Muscle layer of colon (tissue), 2 donors: ENCODE measurements around the gene CZIB.

ENCODE experiments used
- H3K27ac ChIP-seq: one replicate; pipeline ENCODE4 v1.7.0; 2013; ENCODE audit warnings: low read depth, mild to moderate bottlenecking, low read length, moderate library complexity
- H3K27me3 ChIP-seq, 2 donors: one replicate each; pipeline ENCODE4 v1.7.0; 2013; ENCODE audit warnings: low read length in 2 of 2, mild to moderate bottlenecking in 2 of 2; ENCODE audit not compliant: insufficient read depth in 2 of 2, control insufficient read depth in 1 of 2
- H3K36me3 ChIP-seq: one replicate; pipeline ENCODE4 v1.7.0; 2013; ENCODE audit warnings: mild to moderate bottlenecking, low read length; ENCODE audit not compliant: insufficient read depth
- H3K4me1 ChIP-seq: one replicate; pipeline ENCODE4 v1.7.0; 2013; ENCODE audit warnings: mild to moderate bottlenecking, low read length; ENCODE audit not compliant: insufficient read depth
- H3K4me3 ChIP-seq, 2 donors: one replicate each; pipeline ENCODE4 v1.7.0; 2013; ENCODE audit warnings: low read length in 2 of 2, low read depth in 1 of 2, mild to moderate bottlenecking in 1 of 2, moderate library complexity in 1 of 2
- H3K9ac ChIP-seq: one replicate; pipeline ENCODE4 v1.7.0; 2013; ENCODE audit warnings: low read length
- H3K9me3 ChIP-seq: one replicate; pipeline ENCODE4 v1.7.0; 2013; ENCODE audit warnings: mild to moderate bottlenecking, low read length
- donor health status: abdominal sarcoma.
- donor health status: Adenocarcinoma of cecum.

CZIB gene

GRCh38 chr1:53183095-53183990 is 37.1 kb downstream of the CZIB start:
- H3K4me1 ChIP-seq: peaks cover 10% of the 10 kb centered on the region
- H3K4me3 ChIP-seq: no peak overlapping the region
- H3K9me3 ChIP-seq: no peaks in the 10 kb centered on the region
- no peak overlapping the region for H3K27ac ChIP-seq
- H3K27me3 ChIP-seq: no peaks in the 10 kb centered on the region
- no peaks in the 10 kb centered on the region for H3K36me3 ChIP-seq
- no peak overlapping the region for H3K9ac ChIP-seq

- H3K9ac ChIP-seq: no peak overlapping the region
Observed at GRCh38 chr1:53182716-53183094, 37.7 kb downstream of the CZIB start.

GRCh38 chr1:53182111-53182593 is 38.3 kb downstream of the CZIB start:
- no peak overlapping the region for H3K27ac ChIP-seq
- H3K4me1 ChIP-seq: peaks cover 15% of the 10 kb centered on the region
- no peak overlapping the region for H3K9ac ChIP-seq
- H3K27me3 ChIP-seq: no peaks in the 10 kb centered on the region
- H3K9me3 ChIP-seq: no peaks in the 10 kb centered on the region
- H3K4me3 ChIP-seq: no peak overlapping the region
- no peaks in the 10 kb centered on the region for H3K36me3 ChIP-seq

More at GRCh38 chr1:53182716-53183094, 37.7 kb downstream of the CZIB start:
- Histone ChIP-seq H3K27me3 (no peaks in the 10 kb centered on the region), H3K36me3 (no peaks in the 10 kb centered on the region), H3K4me1 (peaks cover 10% of the 10 kb centered on the region), H3K4me3 (no peak overlapping the region), H3K27ac (no peak overlapping the region), H3K9me3 (no peaks in the 10 kb centered on the region)

GRCh38 chr1:53180951-53181350 is 39.5 kb downstream of the CZIB start:
- H3K9ac ChIP-seq: no peak overlapping the region
- no peaks in the 10 kb centered on the region for H3K36me3 ChIP-seq
- H3K27me3 ChIP-seq: no peaks in the 10 kb centered on the region
- peaks cover 27% of the 10 kb centered on the region for H3K4me1 ChIP-seq
- H3K27ac ChIP-seq: no peak overlapping the region
- H3K9me3 ChIP-seq: no peaks in the 10 kb centered on the region
- no peak overlapping the region for H3K4me3 ChIP-seq

GRCh38 chr1:53180226-53180625 is 40.2 kb downstream of the CZIB start:
- Histone ChIP-seq H3K27me3 (no peaks in the 10 kb centered on the region), H3K4me3 (no peak overlapping the region), H3K9ac (no peak overlapping the region), H3K9me3 (no peaks in the 10 kb centered on the region), H3K27ac (no peak overlapping the region), H3K36me3 (no peaks in the 10 kb centered on the region), H3K4me1 (peaks cover 34% of the 10 kb centered on the region)

- no peaks in the 10 kb centered on the region for H3K36me3 ChIP-seq
- H3K9me3 ChIP-seq: no peaks in the 10 kb centered on the region
- H3K27me3 ChIP-seq: no peaks in the 10 kb centered on the region
- H3K4me3 ChIP-seq: no peak overlapping the region
- H3K9ac ChIP-seq: no peak overlapping the region
- peaks cover 39% of the 10 kb centered on the region for H3K4me1 ChIP-seq
- H3K27ac ChIP-seq: peak overlapping the region; percentile 29
Observed at GRCh38 chr1:53176452-53177208, 43.8 kb downstream of the CZIB start.

- Histone ChIP-seq H3K27me3 (no peaks in the 10 kb centered on the region), H3K9me3 (no peaks in the 10 kb centered on the region), H3K4me1 (peaks cover 39% of the 10 kb centered on the region), H3K4me3 (no peak overlapping the region), H3K9ac (no peak overlapping the region), H3K36me3 (no peaks in the 10 kb centered on the region), H3K27ac (no peak overlapping the region)
Observed at GRCh38 chr1:53174971-53175913, 45.2 kb downstream of the CZIB start.

- Histone ChIP-seq H3K27ac (peak overlapping the region; percentile 42), H3K9me3 (no peaks in the 10 kb centered on the region), H3K9ac (no peak overlapping the region), H3K36me3 (no peaks in the 10 kb centered on the region), H3K4me1 (peaks cover 38% of the 10 kb centered on the region), H3K4me3 (no peak overlapping the region), H3K27me3 (no peaks in the 10 kb centered on the region)
Observed at GRCh38 chr1:53172426-53173128, 47.9 kb downstream of the CZIB start.

- Histone ChIP-seq H3K27ac (no peak overlapping the region), H3K27me3 (no peaks in the 10 kb centered on the region)
Observed at GRCh38 chr1:53166912-53167311, 53.5 kb downstream of the CZIB start.

GRCh38 chr1:53166366-53166765 is 54.1 kb downstream of the CZIB start:
- Histone ChIP-seq H3K4me1 (no peaks in the 10 kb centered on the region), H3K27me3 (no peaks in the 10 kb centered on the region), H3K9ac (no peak overlapping the region), H3K4me3 (no peak overlapping the region), H3K36me3 (no peaks in the 10 kb centered on the region), H3K9me3 (no peaks in the 10 kb centered on the region), H3K27ac (no peak overlapping the region)

More at GRCh38 chr1:53166912-53167311, 53.5 kb downstream of the CZIB start:
- H3K9me3 ChIP-seq: no peaks in the 10 kb centered on the region
- H3K9ac ChIP-seq: no peak overlapping the region
- peaks cover 3% of the 10 kb centered on the region for H3K4me1 ChIP-seq
- H3K36me3 ChIP-seq: no peaks in the 10 kb centered on the region
- no peak overlapping the region for H3K4me3 ChIP-seq
